ENCODE results near the gene ALDH3B2.
"Not testable (repeated sequence)": the region's sequence is repeated elsewhere in the genome, so short reads cannot be mapped to it uniquely, and the experiment has no call there.

DNA sequence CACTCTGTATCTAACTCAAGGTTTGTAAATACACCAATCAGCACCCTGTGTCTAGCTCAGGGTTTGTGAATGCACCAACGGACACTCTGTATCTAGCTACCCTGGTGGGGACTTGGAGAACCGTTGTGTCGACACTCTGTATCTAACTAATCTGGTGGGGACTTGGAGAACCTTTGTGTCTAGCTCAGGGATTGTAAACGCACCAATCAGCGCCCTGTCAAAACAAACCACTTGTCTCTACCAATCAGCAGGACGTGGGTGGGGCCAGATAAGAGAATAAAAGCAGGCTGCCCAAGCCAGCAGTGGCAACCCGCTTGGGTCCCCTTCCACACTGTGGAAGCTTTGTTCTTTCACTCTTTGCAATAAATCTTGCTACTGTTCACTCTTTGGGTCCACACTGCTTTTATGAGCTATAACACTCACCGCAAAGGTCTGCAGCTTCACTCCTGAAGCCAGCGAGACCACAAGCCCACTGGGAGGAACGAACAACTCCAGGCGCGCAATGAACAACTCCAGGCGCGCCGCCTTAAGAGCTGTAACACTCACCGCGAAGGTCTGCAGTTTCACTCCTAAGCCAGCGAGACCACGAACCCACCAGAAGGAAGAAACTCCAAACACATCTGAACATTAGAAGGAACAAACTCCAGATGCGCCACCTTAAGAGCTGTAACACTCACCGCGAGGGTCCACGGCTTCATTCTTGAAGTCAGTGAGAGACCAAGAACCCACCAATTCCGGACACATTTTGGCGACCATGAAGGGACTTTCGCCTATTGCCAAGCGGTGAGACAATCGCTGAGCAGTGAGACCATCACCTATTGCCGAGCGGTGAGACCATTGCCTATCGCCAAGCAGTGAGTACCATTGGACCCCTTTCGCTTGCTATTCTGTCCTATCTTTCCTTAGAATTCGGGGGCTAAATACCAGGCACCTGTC lies 54.5 kb downstream of the ALDH3B2 start:
- not testable (repeated sequence) for TF ChIP-seq CTCF (IDR thresholded peaks at IDR 0.05; ENCODE audit: poor library complexity); EZH2phosphoT487 (IDR thresholded peaks at IDR 0.05; ENCODE audit: low read depth, severe bottlenecking, unreplicated experiment); EZH2 (IDR thresholded peaks at IDR 0.05; ENCODE audit: borderline replicate concordance)
